K562 (cell line): ENCODE results near the gene FZD8. TPM values are rescaled to one million over a fixed set of nuclear protein-coding genes. Genes with fewer than 3 reads are reported as not detected.

Experiments
- ATF7 ChIP-seq: fragments of 450-650 bp; IDR thresholded peaks from 2 replicates; pipeline ENCODE4 v1.7.1; 2014; ENCODE audit warnings: mild to moderate bottlenecking, moderate library complexity
- SIN3A ChIP-seq, 2 experiments: fragments of 150-350 bp in 1 of 2; IDR thresholded peaks; 2 replicates each; pipeline ENCODE4 v1.6.1; 2011 to 2016; ENCODE audit warnings: borderline replicate concordance in 2 of 2, low read depth in 2 of 2, low read length in 2 of 2, mild to moderate bottlenecking in 2 of 2, moderate library complexity in 2 of 2; ENCODE audit not compliant: control insufficient read depth in 1 of 2
- TGIF2 ChIP-seq: sonication (generic); formaldehyde crosslinking; IDR thresholded peaks from 2 replicates; pipeline ENCODE4 v1.8.1; 2022; ENCODE audit warnings: mild to moderate bottlenecking, missing genetic modification reagents, moderate library complexity
- ZNF407 ChIP-seq: fragments of 450-650 bp; IDR thresholded peaks from 2 replicates; pipeline ENCODE4 v1.6.1; 2016; ENCODE audit warnings: low read depth
- polyA plus RNA-seq, 8 experiments: library from polyadenylated mRNA; depleted of rRNA in 4 of 8; stranded (reverse) in 5 of 8; unstranded in 3 of 8; fragments of >200 nt; fragmentation: Nextera tagmentation in 2 of 8; fragmentation: Illumina TruSeq in 1 of 8; extraction: Ambion mirVana in 2 of 8; extraction: Trizol in 1 of 8; gene quantifications; 2 replicates each; pipeline versions ENCODE4 v1.2.1 to v1.2.3, GENCODE V29; 2011 to 2014; ENCODE audit warnings: inconsistent platforms in 1 of 8, missing spikeins in 1 of 8
- total RNA-seq, 7 experiments: library from RNA; depleted of rRNA in 6 of 7; stranded (reverse); fragments of >200 nt in 6 of 7; fragmentation: Illumina TruSeq in 2 of 7; extraction: Trizol in 2 of 7; gene quantifications; 2 replicates each; pipeline versions ENCODE4 v1.2.1 to v1.2.3, GENCODE V29; 2011 to 2021; ENCODE audit warnings: low replicate concordance in 1 of 7

FZD8 gene
- total and polyA plus RNA-seq, 9 of the 15 experiments (the other 6 are each of a cell fraction or from before 2014, with no cell fraction given), result 0.03 to 1.2 (median 0.16) TPM; not detected in 1

- TF ChIP-seq ZNF407 (no peak), ATF7 (no peak), TGIF2 (CRISPR knock-in tag) (no peak), SIN3A (IDR thresholded peaks at IDR 0.05; ENCODE audit: borderline replicate concordance in 2 of 2, control insufficient read depth in 1 of 2, low read depth in 2 of 2, low read length in 2 of 2) (no peak)
Observed at GRCh38 chr10:35685402-35685801, 43.3 kb upstream of the FZD8 start (continued).
